Muscle layer of colon (tissue), 2 donors: ENCODE data around the gene TSPAN14.
"Not testable (repeated sequence)": the region's sequence is repeated elsewhere in the genome, so short reads cannot be mapped to it uniquely, and the experiment has no call there.

Experiments used
- H3K27ac ChIP-seq: one replicate; pipeline ENCODE4 v1.7.0; 2013; ENCODE audit warnings: low read depth, mild to moderate bottlenecking, low read length, moderate library complexity
- H3K27me3 ChIP-seq, 2 donors: one replicate each; pipeline ENCODE4 v1.7.0; 2013; ENCODE audit warnings: low read length in 2 of 2, mild to moderate bottlenecking in 2 of 2; ENCODE audit not compliant: insufficient read depth in 2 of 2, control insufficient read depth in 1 of 2
- H3K36me3 ChIP-seq: one replicate; pipeline ENCODE4 v1.7.0; 2013; ENCODE audit warnings: mild to moderate bottlenecking, low read length; ENCODE audit not compliant: insufficient read depth
- H3K4me1 ChIP-seq: one replicate; pipeline ENCODE4 v1.7.0; 2013; ENCODE audit warnings: mild to moderate bottlenecking, low read length; ENCODE audit not compliant: insufficient read depth
- H3K4me3 ChIP-seq, 2 donors: one replicate each; pipeline ENCODE4 v1.7.0; 2013; ENCODE audit warnings: low read length in 2 of 2, low read depth in 1 of 2, mild to moderate bottlenecking in 1 of 2, moderate library complexity in 1 of 2
- H3K9ac ChIP-seq: one replicate; pipeline ENCODE4 v1.7.0; 2013; ENCODE audit warnings: low read length
- H3K9me3 ChIP-seq: one replicate; pipeline ENCODE4 v1.7.0; 2013; ENCODE audit warnings: mild to moderate bottlenecking, low read length
- donor health status: abdominal sarcoma.
- donor health status: Adenocarcinoma of cecum.

The TSPAN14 gene

GRCh38 chr10:80538481-80539185 is 84.5 kb downstream of the TSPAN14 start:
- Histone ChIP-seq H3K9ac (no peak overlapping the region), H3K27ac (no peak overlapping the region), H3K4me1 (no peaks in the 10 kb centered on the region)

GRCh38 chr10:80539421-80540031 is 85.4 kb downstream of the TSPAN14 start:
- Histone ChIP-seq H3K36me3 (no peaks in the 10 kb centered on the region), H3K9me3 (no peaks in the 10 kb centered on the region), H3K27me3 (no peaks in the 10 kb centered on the region), H3K4me1 (no peaks in the 10 kb centered on the region), H3K9ac (no peak overlapping the region), H3K27ac (no peak overlapping the region), H3K4me3 (no peak overlapping the region)

More at GRCh38 chr10:80538481-80539185, 84.5 kb downstream of the TSPAN14 start:
- no peaks in the 10 kb centered on the region for H3K36me3 ChIP-seq
- H3K9me3 ChIP-seq = no peaks in the 10 kb centered on the region
- H3K27me3 ChIP-seq = no peaks in the 10 kb centered on the region
- no peak overlapping the region for H3K4me3 ChIP-seq

GRCh38 chr10:80540136-80540535 is 86.0 kb downstream of the TSPAN14 start:
- Histone ChIP-seq H3K9me3 (no peaks in the 10 kb centered on the region), H3K36me3 (no peaks in the 10 kb centered on the region), H3K27ac (no peak overlapping the region), H3K4me1 (no peaks in the 10 kb centered on the region), H3K4me3 (no peak overlapping the region), H3K9ac (no peak overlapping the region), H3K27me3 (no peaks in the 10 kb centered on the region)

GRCh38 chr10:80540618-80540980 is 86.5 kb downstream of the TSPAN14 start:
- H3K4me3 ChIP-seq = no peak overlapping the region
- H3K36me3 ChIP-seq = no peaks in the 10 kb centered on the region
- no peak overlapping the region for H3K27ac ChIP-seq
- H3K4me1 ChIP-seq = no peaks in the 10 kb centered on the region
- no peak overlapping the region for H3K9ac ChIP-seq
- H3K27me3 ChIP-seq = no peaks in the 10 kb centered on the region
- H3K9me3 ChIP-seq = no peaks in the 10 kb centered on the region

- Histone ChIP-seq H3K36me3 (no peaks in the 10 kb centered on the region), H3K9me3 (no peaks in the 10 kb centered on the region), H3K4me3 (no peak overlapping the region), H3K27ac (no peak overlapping the region), H3K4me1 (no peaks in the 10 kb centered on the region), H3K9ac (no peak overlapping the region), H3K27me3 (no peaks in the 10 kb centered on the region)
Observed at GRCh38 chr10:80540981-80541750, 87.1 kb downstream of the TSPAN14 start.

- H3K27ac ChIP-seq = no peak overlapping the region
- no peaks in the 10 kb centered on the region for H3K4me1 ChIP-seq
- H3K9me3 ChIP-seq = no peaks in the 10 kb centered on the region
- H3K27me3 ChIP-seq = no peaks in the 10 kb centered on the region
- no peaks in the 10 kb centered on the region for H3K36me3 ChIP-seq
- H3K9ac ChIP-seq = no peak overlapping the region
- no peak overlapping the region for H3K4me3 ChIP-seq
Observed at GRCh38 chr10:80542053-80542452, 87.9 kb downstream of the TSPAN14 start.

GRCh38 chr10:80542652-80543318 is 88.7 kb downstream of the TSPAN14 start:
- H3K4me1 ChIP-seq = no peaks in the 10 kb centered on the region
- no peak overlapping the region for H3K4me3 ChIP-seq
- no peak overlapping the region for H3K9ac ChIP-seq
- H3K27me3 ChIP-seq = no peaks in the 10 kb centered on the region
- no peaks in the 10 kb centered on the region for H3K9me3 ChIP-seq
- H3K27ac ChIP-seq = no peak overlapping the region
- no peaks in the 10 kb centered on the region for H3K36me3 ChIP-seq

GRCh38 chr10:80543319-80543672 is 89.2 kb downstream of the TSPAN14 start:
- H3K9me3 ChIP-seq, H3K9ac ChIP-seq, H3K27ac ChIP-seq, H3K4me3 ChIP-seq, H3K36me3 ChIP-seq, H3K27me3 ChIP-seq, H3K4me1 ChIP-seq: not testable (repeated sequence)

- Histone ChIP-seq H3K27ac (no peak overlapping the region), H3K9me3 (no peaks in the 10 kb centered on the region)
Observed at GRCh38 chr10:80544316-80544953, 90.3 kb downstream of the TSPAN14 start.

GRCh38 chr10:80545258-80545881 is 91.3 kb downstream of the TSPAN14 start:
- no peaks in the 10 kb centered on the region for H3K36me3 ChIP-seq
- no peak overlapping the region for H3K27ac ChIP-seq
- H3K4me3 ChIP-seq = no peak overlapping the region
- H3K9me3 ChIP-seq = no peaks in the 10 kb centered on the region
- no peak overlapping the region for H3K9ac ChIP-seq
- H3K4me1 ChIP-seq = no peaks in the 10 kb centered on the region
- no peaks in the 10 kb centered on the region for H3K27me3 ChIP-seq

More at GRCh38 chr10:80544316-80544953, 90.3 kb downstream of the TSPAN14 start:
- Histone ChIP-seq H3K4me3 (no peak overlapping the region), H3K9ac (no peak overlapping the region), H3K36me3 (no peaks in the 10 kb centered on the region), H3K27me3 (no peaks in the 10 kb centered on the region), H3K4me1 (no peaks in the 10 kb centered on the region)
